HG03457 (cell line): ENCODE data around the gene NAT10.
A peak's percentile ranks its signal among the peaks of the same experiment; 100 is the strongest.
"Not testable (repeated sequence)": the region's sequence is repeated elsewhere in the genome, so short reads cannot be mapped to it uniquely, and the experiment has no call there.

Experiments used
- ATAC-seq: cut with Tn5 transposase; IDR thresholded peaks from one replicate; pipeline ENCODE4 v1.9.1; 2021; ENCODE audit warnings: moderate number of reproducible peaks; ENCODE audit not compliant: unreplicated experiment

Gene NAT10

GRCh38 chr11:34105079-34105956 is at the start of gene NAT10:
TSS of gene NAT10 (plus strand) at chr11:34105629. CDS start at chr11:34108226, 2,597 bp downstream.
- peak; percentile 88 for ATAC-seq

DNA sequence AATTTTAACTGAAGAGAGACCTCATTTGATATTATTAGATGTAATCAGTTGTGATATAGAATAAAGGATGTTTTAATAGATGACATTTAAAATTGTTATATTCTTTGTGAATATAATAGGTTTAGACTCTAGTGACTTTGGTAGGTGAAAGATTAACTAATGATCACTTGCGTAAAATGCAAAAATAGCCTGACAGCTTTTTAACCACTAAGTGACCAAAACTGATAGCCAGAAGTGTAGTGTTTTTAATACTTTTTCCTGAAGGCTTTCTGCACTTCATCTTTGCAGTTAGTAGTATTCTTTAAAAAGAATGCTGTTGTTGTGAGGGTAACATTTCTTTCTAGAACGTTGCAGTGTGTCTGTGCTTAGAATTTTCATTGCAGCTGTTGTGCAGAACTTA is 48.8 kb upstream of the NAT10 start:
- no peak for ATAC-seq

DNA sequence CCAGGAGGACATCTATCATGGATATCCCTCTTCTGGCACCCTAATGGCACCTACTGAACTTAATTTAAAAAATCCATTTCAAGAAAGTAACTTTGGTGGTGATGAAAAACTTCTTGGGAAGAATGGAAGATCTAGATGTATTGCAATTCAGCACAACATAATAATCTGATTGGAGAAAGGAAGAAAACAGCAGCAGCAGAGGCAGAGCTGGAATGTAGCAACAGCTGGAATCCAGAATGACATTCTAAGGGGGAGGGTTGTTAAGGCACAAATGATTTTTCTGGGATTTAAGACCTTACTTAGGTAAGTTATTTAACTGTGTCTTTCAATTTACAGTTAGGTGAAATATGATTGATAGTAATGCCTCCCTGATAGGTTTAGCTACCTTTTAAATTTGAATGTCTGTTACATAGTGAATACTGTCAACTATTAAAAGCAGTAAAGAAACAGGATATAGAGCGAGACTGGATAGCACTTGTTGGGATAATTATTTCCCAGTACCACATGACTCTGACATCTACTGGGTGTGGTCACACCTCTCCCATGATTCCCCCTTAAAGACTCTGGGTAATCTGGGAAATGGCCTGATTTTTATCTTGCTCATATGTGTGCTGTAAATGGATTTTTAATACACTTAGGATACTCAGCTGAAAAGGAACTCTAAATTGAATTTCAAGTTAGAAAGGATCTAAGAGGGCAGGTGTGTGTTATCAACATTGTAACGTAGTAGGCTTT is 42.2 kb upstream of the NAT10 start:
- ATAC-seq: no peak

DNA sequence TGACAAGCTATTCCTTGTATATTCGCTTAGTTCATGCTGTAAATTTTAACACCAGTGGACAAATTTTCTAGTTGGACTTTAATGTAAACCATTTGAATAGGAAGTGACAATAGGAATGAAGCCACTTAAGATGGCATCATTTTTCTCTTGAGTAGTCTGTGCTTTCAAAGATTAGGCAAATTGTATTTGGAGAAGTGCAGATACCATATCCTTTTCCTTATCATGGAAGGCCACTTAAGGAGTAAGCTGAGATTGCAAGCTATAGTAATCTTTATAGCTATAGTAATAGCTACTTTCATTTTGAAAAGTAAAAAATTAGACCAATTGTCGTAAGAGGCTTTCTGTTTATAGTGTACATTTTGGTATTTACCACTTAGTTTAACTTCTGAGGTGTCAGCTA is 41.1 kb upstream of the NAT10 start:
- no peak for ATAC-seq

- ATAC-seq: no peak
These were observed 39.8 kb upstream of the NAT10 start for GRCh38 chr11:34065505-34066203.

GRCh38 chr11:34066766-34067165 is 38.7 kb upstream of the NAT10 start:
- not testable (repeated sequence) for ATAC-seq

DNA sequence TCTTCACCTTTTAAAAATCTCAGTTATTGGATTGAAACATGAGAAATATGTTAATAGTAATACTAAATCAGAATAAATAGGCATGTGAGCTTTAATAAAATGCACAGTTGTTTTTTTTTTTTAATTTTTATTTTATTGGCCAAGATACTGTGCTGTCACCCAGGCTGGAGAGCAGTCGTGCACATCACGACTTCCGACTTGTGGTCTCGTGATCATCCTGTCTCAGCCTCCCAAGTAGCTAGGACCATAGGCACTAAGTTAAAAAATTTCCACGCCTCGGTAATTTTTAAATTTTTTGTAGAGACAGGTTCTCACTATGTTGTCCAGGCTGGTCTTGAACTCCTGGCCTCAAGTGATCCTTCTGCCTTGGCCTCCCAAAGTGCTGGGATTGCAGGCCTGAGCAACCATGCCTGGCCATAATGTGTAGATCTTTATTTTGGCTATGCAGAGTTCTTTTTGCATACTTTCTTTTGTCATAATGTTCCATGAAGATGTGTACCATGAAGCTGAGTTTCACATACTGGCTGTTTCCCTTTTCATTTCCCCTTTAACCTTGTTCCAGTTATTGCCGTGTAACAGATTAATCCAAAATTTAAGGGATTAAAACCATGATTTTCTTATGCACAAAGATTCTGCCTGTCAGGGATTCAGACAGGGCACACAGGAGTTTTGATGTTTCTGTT is 37.9 kb upstream of the NAT10 start:
- ATAC-seq: no peak

- no peak for ATAC-seq
These were observed 37.3 kb upstream of the NAT10 start for GRCh38 chr11:34068111-34068510.

- not testable (repeated sequence) for ATAC-seq
These were observed 34.1 kb upstream of the NAT10 start for GRCh38 chr11:34071306-34071705.

GRCh38 chr11:34072041-34072440 is 33.4 kb upstream of the NAT10 start:
- ATAC-seq: no peak

- no peak for ATAC-seq
These were observed 32.6 kb upstream of the NAT10 start for GRCh38 chr11:34072832-34073231.

- ATAC-seq: no peak
These were observed 31.0 kb upstream of the NAT10 start for GRCh38 chr11:34074391-34074790.

- ATAC-seq: no peak
These were observed 30.1 kb upstream of the NAT10 start for GRCh38 chr11:34075178-34075820.

DNA sequence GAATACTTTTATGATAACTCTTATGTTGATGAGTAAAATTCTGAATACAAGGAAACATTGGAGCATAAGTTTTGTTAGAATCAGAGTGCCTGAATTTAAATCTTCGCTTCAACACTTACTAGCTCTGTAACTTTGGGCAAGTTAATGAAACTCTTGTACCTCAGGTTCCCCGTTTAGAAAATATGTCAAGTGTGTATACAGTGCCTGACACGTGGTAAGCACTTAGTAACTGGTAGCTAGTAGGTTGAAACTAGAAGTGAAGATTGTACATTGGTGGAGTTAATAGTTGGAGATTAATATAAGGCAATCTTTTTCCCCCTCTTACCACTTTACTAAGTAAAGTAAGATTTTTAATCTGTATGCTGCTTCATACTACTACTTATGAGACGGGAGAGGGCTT is 24.8 kb upstream of the NAT10 start:
- no peak for ATAC-seq

DNA sequence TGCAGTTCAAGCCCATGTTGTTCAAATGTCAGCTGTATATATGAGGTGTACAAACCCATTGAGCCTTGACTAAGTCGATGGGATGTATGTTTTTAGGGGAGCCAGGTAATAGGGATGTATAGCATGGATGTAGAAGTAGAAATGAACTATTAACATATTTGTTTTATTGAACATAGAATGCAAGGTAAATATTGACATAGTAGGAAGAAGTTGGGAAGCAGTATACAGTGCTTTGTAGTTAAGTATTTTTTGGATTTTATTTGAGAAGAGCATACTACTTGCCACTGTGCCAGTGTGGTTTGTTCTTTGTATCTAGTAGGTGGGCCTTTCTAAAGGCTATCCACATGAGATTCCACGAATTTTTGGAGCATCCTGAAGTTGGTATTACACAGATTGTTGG is 20.8 kb upstream of the NAT10 start:
- no peak for ATAC-seq

DNA sequence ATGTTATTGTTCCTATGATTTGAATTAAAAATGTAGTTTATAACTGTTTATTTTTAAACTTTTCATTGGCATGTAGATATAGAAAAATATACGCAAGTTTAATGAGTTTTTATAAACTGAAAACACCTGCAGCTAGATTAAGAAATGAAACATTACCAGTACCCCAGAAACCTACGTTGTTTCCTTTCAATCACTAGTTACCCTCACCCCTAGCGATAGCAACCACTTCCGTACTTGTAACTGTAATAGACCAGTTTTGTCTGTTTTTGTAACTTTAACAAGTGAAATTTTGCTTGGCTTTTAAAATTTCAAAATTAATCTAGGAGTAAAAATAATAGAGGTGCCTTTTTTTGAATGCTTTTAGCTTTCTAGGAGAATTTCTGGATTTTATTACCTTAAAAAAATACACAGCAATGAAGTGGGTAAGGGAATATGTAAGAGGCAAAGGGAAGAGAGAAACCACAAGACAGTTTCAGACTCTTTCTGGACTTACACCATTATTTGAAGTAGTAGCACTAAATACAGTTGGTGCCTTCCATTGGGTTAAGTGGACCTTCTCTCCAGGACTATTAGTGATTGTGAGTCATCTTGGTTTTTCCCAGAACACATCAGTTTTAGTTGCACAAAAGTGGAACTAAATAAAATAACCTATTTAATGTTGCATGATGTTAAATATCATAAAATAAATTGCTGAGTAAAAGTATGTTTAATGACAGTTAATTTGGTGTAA is 18.7 kb upstream of the NAT10 start:
- no peak for ATAC-seq

GRCh38 chr11:34091825-34092224 is 13.6 kb upstream of the NAT10 start:
- ATAC-seq: no peak

- ATAC-seq: not testable (repeated sequence)
These were observed 10.5 kb upstream of the NAT10 start for GRCh38 chr11:34094900-34095299.

DNA sequence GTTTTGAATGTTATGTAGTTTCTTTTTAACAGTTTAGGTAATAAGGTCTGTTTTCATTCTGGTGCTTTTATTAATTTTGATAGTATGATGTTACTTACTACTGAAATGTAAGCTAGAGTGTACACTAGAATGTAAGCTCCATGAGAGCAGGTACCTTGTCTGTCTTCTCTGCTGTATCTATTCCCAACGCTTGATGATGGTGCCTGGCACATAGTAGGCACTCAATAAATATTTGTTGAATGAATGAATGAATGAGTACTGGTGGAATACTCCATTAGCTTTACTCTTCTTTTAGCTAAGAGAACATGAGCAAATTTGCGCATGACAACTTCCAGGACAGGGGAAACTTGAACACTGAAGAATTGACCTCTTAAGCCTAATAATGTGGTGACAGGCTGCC is 6.6 kb upstream of the NAT10 start:
- no peak for ATAC-seq

DNA sequence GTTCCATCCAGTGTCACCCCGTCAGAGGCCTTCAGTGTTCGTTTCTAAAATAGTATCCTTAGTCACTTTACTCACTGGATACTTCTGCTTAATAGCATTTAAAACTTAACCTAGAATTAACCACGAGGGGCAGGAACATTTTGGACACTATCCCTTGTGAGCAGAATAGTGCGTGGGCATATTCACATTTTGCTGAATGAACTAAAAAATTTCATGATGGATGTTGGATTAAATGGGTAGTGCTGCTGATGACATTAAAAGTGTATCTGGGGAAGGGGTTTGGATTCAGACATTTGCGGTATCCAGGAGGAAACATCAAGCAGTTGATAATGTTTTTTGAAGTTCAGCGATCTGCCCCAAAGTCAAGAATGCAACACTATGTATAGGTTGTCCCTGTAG is 750 bp upstream of the NAT10 start:
- no peak for ATAC-seq
